Prostate gland (tissue), 2 donors: ENCODE data around the gene SUMO2.

Source experiments
- CTCF ChIP-seq, 4 experiments: fragments of 200-600 bp in 2 of 4; fragments of 450-650 bp in 2 of 4; sonication (generic) in 2 of 4; IDR thresholded peaks; 1 replicate in 3 of 4; 2 replicates in 1 of 4; pipeline ENCODE4 v1.5.1; 2016 to 2019; ENCODE audit warnings: antibody characterized with exemption in 4 of 4, mild to moderate bottlenecking in 2 of 4, moderate library complexity in 2 of 4
- POLR2A ChIP-seq: fragments of 450-650 bp; IDR thresholded peaks from one replicate; pipeline ENCODE4 v1.6.1; 2016; ENCODE audit warnings: antibody characterized with exemption, mild to moderate bottlenecking
- POLR2AphosphoS5 ChIP-seq: sonication (generic); formaldehyde crosslinking; IDR thresholded peaks from one replicate; pipeline ENCODE4 v1.6.1; 2017; ENCODE audit warnings: antibody characterized with exemption

DNA sequence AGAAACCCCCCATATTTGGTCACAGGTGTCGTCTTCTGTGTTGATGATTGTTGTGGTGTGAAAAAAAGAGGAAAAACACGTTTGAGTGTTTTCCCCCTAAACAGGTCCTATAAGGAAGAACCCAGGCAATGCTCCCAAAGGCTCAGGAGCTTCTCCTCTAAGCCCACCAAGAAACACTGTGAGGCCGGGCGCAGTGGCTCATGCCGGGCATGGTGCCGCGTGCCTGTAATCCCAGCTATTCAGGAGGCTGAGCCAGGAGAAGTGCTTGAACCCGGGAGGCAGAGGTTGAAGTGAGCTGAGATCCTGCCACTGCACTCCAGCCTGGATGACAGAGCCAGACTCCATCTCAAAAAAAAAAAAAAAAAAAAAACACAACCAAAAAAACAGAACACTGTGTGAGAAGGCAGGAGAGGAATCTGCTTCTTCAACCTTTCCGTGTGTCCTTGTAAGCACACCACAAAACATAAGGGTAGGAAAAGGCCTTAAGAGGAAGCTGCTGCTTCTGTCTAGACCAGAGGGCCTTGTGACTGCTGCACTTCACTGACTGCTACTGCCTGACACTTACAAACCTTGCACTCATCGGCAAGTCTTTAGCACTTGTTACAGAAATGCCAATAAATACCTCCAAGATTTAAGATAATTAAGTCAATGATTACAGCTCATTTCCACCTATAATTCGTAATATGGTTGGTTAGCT is 37.8 kb downstream of the SUMO2 start:
- TF ChIP-seq CTCF (IDR thresholded peaks at IDR 0.05): no peak
- no peak for TF ChIP-seq POLR2AphosphoS5
- no peak for TF ChIP-seq POLR2A
